HepG2 (cell line): ENCODE data around the gene GPBAR1. TPM values are rescaled to one million over a fixed set of nuclear protein-coding genes. Genes with fewer than 3 reads are reported as not detected.
A peak's percentile ranks its signal among the peaks of the same experiment; 100 is the strongest.

Source experiments
- ADNP ChIP-seq: sonication (generic); formaldehyde crosslinking; IDR thresholded peaks from 2 replicates; pipeline ENCODE4 v1.4.0; 2020; ENCODE audit warnings: missing genetic modification reagents
- AHR ChIP-seq: IDR thresholded peaks from 2 replicates; pipeline ENCODE4 v1.6.1; 2018; ENCODE audit warnings: missing genetic modification reagents, missing compliant biosample characterization
- CENPT ChIP-seq: sonication (generic); formaldehyde crosslinking; IDR thresholded peaks from 2 replicates; pipeline ENCODE4 v1.8.0; 2022; ENCODE audit warnings: low read depth, mild to moderate bottlenecking, moderate library complexity, missing genetic modification reagents
- CHCHD3 ChIP-seq: sonication (generic); formaldehyde crosslinking; IDR thresholded peaks from 2 replicates; pipeline ENCODE4 v1.8.0; 2022; ENCODE audit warnings: mild to moderate bottlenecking, missing genetic modification reagents, moderate library complexity
- EED ChIP-seq: sonication (generic); formaldehyde crosslinking; IDR thresholded peaks from 2 replicates; pipeline ENCODE4 v1.5.0; 2020; ENCODE audit warnings: mild to moderate bottlenecking, missing genetic modification reagents
- FIP1L1 ChIP-seq: fragments of 200-400 bp; formaldehyde crosslinking; IDR thresholded peaks from 2 replicates; pipeline ENCODE4 v1.6.1; 2018; ENCODE audit warnings: low read depth, mild to moderate bottlenecking, low read length, moderate library complexity, borderline replicate concordance; ENCODE audit not compliant: insufficient read depth
- HDAC1 ChIP-seq: sonication (generic); formaldehyde crosslinking; IDR thresholded peaks from 2 replicates; pipeline ENCODE4 v1.5.1; 2020; ENCODE audit warnings: mild to moderate bottlenecking, missing genetic modification reagents
- HNRNPH1 ChIP-seq: fragments of 200-400 bp; formaldehyde crosslinking; optimal IDR thresholded peaks from 2 replicates; pipeline ENCODE3; 2017; ENCODE audit warnings: mild to moderate bottlenecking, low read depth, low read length
- ISL2 ChIP-seq: sonication (generic); formaldehyde crosslinking; IDR thresholded peaks from 2 replicates; pipeline ENCODE4 v1.5.0; 2020; ENCODE audit warnings: missing genetic modification reagents
- MYC ChIP-seq: sonication (generic); formaldehyde crosslinking; IDR thresholded peaks from 2 replicates; pipeline ENCODE4 v1.9.0; 2021; ENCODE audit warnings: missing genetic modification reagents, borderline replicate concordance
- NFYB ChIP-seq: sonication (generic); formaldehyde crosslinking; IDR thresholded peaks from 2 replicates; pipeline ENCODE4 v1.4.0; 2020; ENCODE audit warnings: missing genetic modification reagents
- NR2F6 ChIP-seq, 2 experiments: IDR thresholded peaks; 2 replicates each; pipeline ENCODE4 v1.6.1; 2016; ENCODE audit warnings: antibody characterized with exemption in 1 of 2, mild to moderate bottlenecking in 1 of 2
- PCBP2 ChIP-seq: fragments of 200-400 bp; formaldehyde crosslinking; optimal IDR thresholded peaks from 2 replicates; pipeline ENCODE3; 2018; ENCODE audit warnings: low read length, low read depth; ENCODE audit not compliant: poor library complexity, severe bottlenecking
- RCOR2 ChIP-seq: IDR thresholded peaks from 2 replicates; pipeline ENCODE4 v1.6.1; 2016; ENCODE audit warnings: missing biosample characterization, missing genetic modification reagents
- RFX1 ChIP-seq: fragments of 450-650 bp; IDR thresholded peaks from 2 replicates; pipeline ENCODE4 v1.6.1; 2017
- SIN3A ChIP-seq: IDR thresholded peaks from 2 replicates; pipeline ENCODE4 v1.6.1; 2011; ENCODE audit warnings: low read depth, mild to moderate bottlenecking, control low read depth, low read length, borderline replicate concordance
- SMAD1 ChIP-seq: sonication (generic); formaldehyde crosslinking; IDR thresholded peaks from 2 replicates; pipeline ENCODE4 v1.4.0; 2020; ENCODE audit warnings: missing genetic modification reagents, low read depth, mild to moderate bottlenecking, borderline replicate concordance
- SPEN ChIP-seq: sonication (generic); formaldehyde crosslinking; IDR thresholded peaks from 2 replicates; pipeline ENCODE4 v1.5.1; 2020; ENCODE audit warnings: low read depth, mild to moderate bottlenecking, missing genetic modification reagents
- ZFP90 ChIP-seq: sonication (generic); formaldehyde crosslinking; IDR thresholded peaks from 2 replicates; pipeline ENCODE4 v1.8.0; 2022; ENCODE audit warnings: missing genetic modification reagents, mild to moderate bottlenecking, inconsistent platforms, borderline replicate concordance
- ZMAT3 ChIP-seq: sonication (generic); formaldehyde crosslinking; conservative IDR thresholded peaks from 2 replicates; pipeline ENCODE4 v1.7.0; 2021; ENCODE audit warnings: missing genetic modification reagents
- ZMYM4 ChIP-seq: sonication (generic); formaldehyde crosslinking; IDR thresholded peaks from 2 replicates; pipeline ENCODE4 v1.8.1; 2023; ENCODE audit warnings: mild to moderate bottlenecking, missing genetic modification reagents
- ZNF264 ChIP-seq: sonication (generic); formaldehyde crosslinking; IDR thresholded peaks from 2 replicates; pipeline ENCODE4 v1.4.0; 2020; ENCODE audit warnings: missing genetic modification reagents
- ZNF317 ChIP-seq: sonication (generic); formaldehyde crosslinking; IDR thresholded peaks from 2 replicates; pipeline ENCODE4 v1.5.0; 2020; ENCODE audit warnings: mild to moderate bottlenecking, missing genetic modification reagents
- ZNF780A ChIP-seq: sonication (generic); formaldehyde crosslinking; IDR thresholded peaks from 2 replicates; pipeline ENCODE4 v1.8.0; 2022; ENCODE audit warnings: mild to moderate bottlenecking, missing genetic modification reagents, moderate library complexity
- polyA plus RNA-seq, 8 experiments: library from polyadenylated mRNA; depleted of rRNA in 3 of 8; stranded (reverse) in 7 of 8; unstranded in 1 of 8; fragments of >200 nt; fragmentation: Illumina TruSeq in 4 of 8; extraction: Trizol in 4 of 8; gene quantifications; 2 replicates each; pipeline versions ENCODE4 v1.2.1 to v1.2.3, GENCODE V29; 2011 to 2016; ENCODE audit warnings: low read depth in 4 of 8, missing spikeins in 1 of 8, mixed read lengths in 1 of 8; ENCODE audit not compliant: insufficient read depth in 1 of 8
- total RNA-seq, 5 experiments: library from RNA; depleted of rRNA; stranded (reverse); fragments of >200 nt; fragmentation: Illumina TruSeq; extraction: Trizol; gene quantifications; 2 replicates each; pipeline ENCODE4 v1.2.3, GENCODE V29; 2016; ENCODE audit warnings: low read depth in 1 of 5
- TF ChIP-seq, protein P1 (sequence below): sonication (generic); formaldehyde crosslinking; IDR thresholded peaks from 2 replicates; pipeline ENCODE4 v1.9.0; 2021; ENCODE audit warnings: missing genetic modification reagents, mild to moderate bottlenecking, borderline replicate concordance
- TF ChIP-seq, protein P2 (sequence below): sonication (generic); formaldehyde crosslinking; IDR thresholded peaks from 2 replicates; pipeline ENCODE4 v1.5.0; 2020; ENCODE audit warnings: mild to moderate bottlenecking, missing genetic modification reagents

The GPBAR1 gene
- total and polyA plus RNA-seq, 2 of the 13 experiments (the other 11 are each of a cell fraction or from before 2014, with no cell fraction given), result 0.05 to 0.09 TPM

GRCh38 chr2:218292048-218293014 lies 31.5 kb downstream of the GPBAR1 start, which contains the start of gene TMBIM1 (continued):
- TF ChIP-seq ZMAT3, result peak; percentile 92
- no peak for TF ChIP-seq NFYB (CRISPR knock-in tag)
- peak; percentile 6; the same call in 1 of the 2 replicates for TF ChIP-seq RFX1
- peak; percentile 95; the same call in 1 of the 2 replicates for TF ChIP-seq AHR (CRISPR knock-in tag)
- 0 out of 2 replicates have a peak, but pooled peaks have one; percentile 75 for TF ChIP-seq ZNF317
- TF ChIP-seq, protein P1, sequence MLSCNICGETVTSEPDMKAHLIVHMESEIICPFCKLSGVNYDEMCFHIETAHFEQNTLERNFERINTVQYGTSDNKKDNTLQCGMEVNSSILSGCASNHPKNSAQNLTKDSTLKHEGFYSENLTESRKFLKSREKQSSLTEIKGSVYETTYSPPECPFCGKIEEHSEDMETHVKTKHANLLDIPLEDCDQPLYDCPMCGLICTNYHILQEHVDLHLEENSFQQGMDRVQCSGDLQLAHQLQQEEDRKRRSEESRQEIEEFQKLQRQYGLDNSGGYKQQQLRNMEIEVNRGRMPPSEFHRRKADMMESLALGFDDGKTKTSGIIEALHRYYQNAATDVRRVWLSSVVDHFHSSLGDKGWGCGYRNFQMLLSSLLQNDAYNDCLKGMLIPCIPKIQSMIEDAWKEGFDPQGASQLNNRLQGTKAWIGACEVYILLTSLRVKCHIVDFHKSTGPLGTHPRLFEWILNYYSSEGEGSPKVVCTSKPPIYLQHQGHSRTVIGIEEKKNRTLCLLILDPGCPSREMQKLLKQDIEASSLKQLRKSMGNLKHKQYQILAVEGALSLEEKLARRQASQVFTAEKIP (CRISPR knock-in tag), result no peak
- no peak; the same call in 1 of the 2 replicates for TF ChIP-seq EED (CRISPR knock-in tag)
- TF ChIP-seq, protein P2, sequence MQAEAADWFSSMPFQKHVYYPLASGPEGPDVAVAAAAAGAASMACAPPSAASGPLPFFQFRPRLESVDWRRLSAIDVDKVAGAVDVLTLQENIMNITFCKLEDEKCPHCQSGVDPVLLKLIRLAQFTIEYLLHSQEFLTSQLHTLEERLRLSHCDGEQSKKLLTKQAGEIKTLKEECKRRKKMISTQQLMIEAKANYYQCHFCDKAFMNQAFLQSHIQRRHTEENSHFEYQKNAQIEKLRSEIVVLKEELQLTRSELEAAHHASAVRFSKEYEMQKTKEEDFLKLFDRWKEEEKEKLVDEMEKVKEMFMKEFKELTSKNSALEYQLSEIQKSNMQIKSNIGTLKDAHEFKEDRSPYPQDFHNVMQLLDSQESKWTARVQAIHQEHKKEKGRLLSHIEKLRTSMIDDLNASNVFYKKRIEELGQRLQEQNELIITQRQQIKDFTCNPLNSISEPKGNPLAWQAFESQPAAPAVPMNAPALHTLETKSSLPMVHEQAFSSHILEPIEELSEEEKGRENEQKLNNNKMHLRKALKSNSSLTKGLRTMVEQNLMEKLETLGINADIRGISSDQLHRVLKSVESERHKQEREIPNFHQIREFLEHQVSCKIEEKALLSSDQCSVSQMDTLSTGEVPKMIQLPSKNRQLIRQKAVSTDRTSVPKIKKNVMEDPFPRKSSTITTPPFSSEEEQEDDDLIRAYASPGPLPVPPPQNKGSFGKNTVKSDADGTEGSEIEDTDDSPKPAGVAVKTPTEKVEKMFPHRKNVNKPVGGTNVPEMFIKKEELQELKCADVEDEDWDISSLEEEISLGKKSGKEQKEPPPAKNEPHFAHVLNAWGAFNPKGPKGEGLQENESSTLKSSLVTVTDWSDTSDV (CRISPR knock-in tag), result 0 out of 2 replicates have a peak, but pooled peaks have one; percentile 31
- 0 out of 2 replicates have a peak, but pooled peaks have one; percentile 54 for TF ChIP-seq HDAC1 (CRISPR knock-in tag)
- no peak for TF ChIP-seq CHCHD3 (CRISPR knock-in tag)
- no peak; the same call in 1 of the 2 replicates for TF ChIP-seq ZFP90
- TF ChIP-seq ADNP (CRISPR knock-in tag), result peak; percentile 74; the same call in 1 of the 2 replicates
- TF ChIP-seq CENPT (CRISPR knock-in tag), result no peak
- peak; percentile 61; the same call in 1 of the 2 replicates for TF ChIP-seq SIN3A
- 0 out of 2 replicates have a peak, but pooled peaks have one; percentile 30 for TF ChIP-seq ZNF264
- TF ChIP-seq NR2F6 (IDR thresholded peaks at IDR 0.05), result no peak
- TF ChIP-seq NR2F6 (CRISPR knock-in tag; IDR thresholded peaks at IDR 0.05), result no peak
- TF ChIP-seq ZNF780A (CRISPR knock-in tag), result no peak
- peak; percentile 83 for TF ChIP-seq MYC (CRISPR knock-in tag)
- TF ChIP-seq PCBP2, result no peak
- peak; percentile 78; the same call in 1 of the 2 replicates for TF ChIP-seq SMAD1 (CRISPR knock-in tag)
- peak; percentile 76 for TF ChIP-seq ZMYM4 (CRISPR knock-in tag)
- no peak for TF ChIP-seq HNRNPH1
- no peak; the same call in 1 of the 2 replicates for TF ChIP-seq ISL2 (CRISPR knock-in tag)
- TF ChIP-seq SPEN (CRISPR knock-in tag), result no peak; the same call in 1 of the 2 replicates
- no peak for TF ChIP-seq RCOR2 (CRISPR knock-in tag)
- no peak for TF ChIP-seq FIP1L1
